HCT116 (cell line): ENCODE data around the gene BCAS4. TPM values are rescaled to one million over a fixed set of nuclear protein-coding genes. Genes with fewer than 3 reads are reported as not detected.

ENCODE experiments used
- ATAC-seq: fragments of 200-7000 bp; cut with Tn5 transposase; 2 replicates; pipeline ENCODE4 v1.9.1; 2020; ENCODE audit warnings: mild to moderate bottlenecking, moderate library complexity
- BruUV-seq: library from RNA; stranded (reverse); fragments of 400-500 nt; replicated peaks from 2 replicates; lab custom pipeline; 2021; lab: Mats Ljungman, UMichigan
- CTCF ChIA-PET: fragments of 300-600 bp; sonication (Branson Sonifier 250); formaldehyde crosslinking; loops from one replicate; lab custom pipeline; 2021; ENCODE audit warnings: antibody characterized with exemption; lab: Charles Lee
- POLR2A ChIA-PET: fragments of 300-600, 350-600 bp; sonication (Branson Sonifier 250); formaldehyde crosslinking; loops from one replicate; lab custom pipeline; 2021; ENCODE audit warnings: antibody characterized with exemption; lab: Charles Lee
- RAD21 ChIA-PET, 2 experiments: fragments of 300-600 bp; sonication (Branson Sonifier 250); formaldehyde crosslinking; loops; one replicate each; lab custom pipeline; 2023; ENCODE audit warnings: low total read pairs in 2 of 2; ENCODE audit not compliant: uncharacterized antibody in 2 of 2, unreplicated experiment in 2 of 2, low non-redundant PET in 1 of 2; lab: Charles Lee
- DNase-seq: peaks from one replicate; pipeline ENCODE4 v3.0.0-alpha.2; 2010; ENCODE audit warnings: low read depth, low spot score
- H2AFZ ChIP-seq: fragments of 200-600 bp; shearing (Covaris generic), sonication (generic); 2 replicates; pipeline ENCODE4 v1.6.1; 2017; ENCODE audit warnings: low read depth, mixed run types, mixed read lengths, antibody characterized with exemption, low read length; ENCODE audit not compliant: poor library complexity, severe bottlenecking
- H3K27ac ChIP-seq: 2 replicates; pipeline ENCODE4 v1.5.1; 2012; ENCODE audit warnings: low read depth, low read length
- H3K27me3 ChIP-seq: fragments of 200-600 bp; sonication (generic); 2 replicates; pipeline ENCODE4 v1.6.1; 2016; ENCODE audit warnings: mixed run types, low read length, mixed read lengths; ENCODE audit not compliant: insufficient read depth
- H3K36me3 ChIP-seq, 2 experiments: fragments of 200-500 bp in 1 of 2; fragments of 200-600 bp in 1 of 2; sonication (Bioruptor generic) in 1 of 2; sonication (generic) in 1 of 2; 2 replicates each; pipeline versions ENCODE4 v1.5.1 to v1.6.1; 2014 to 2016; ENCODE audit warnings: low read length in 2 of 2, inconsistent platforms in 1 of 2, mixed read lengths in 1 of 2, mixed run types in 1 of 2; ENCODE audit not compliant: insufficient read depth in 2 of 2, control insufficient read depth in 1 of 2
- H3K4me1 ChIP-seq, 2 experiments: fragments of 200-600 bp in 1 of 2; sonication (generic) in 1 of 2; 2 replicates each; pipeline versions ENCODE4 v1.5.1 to v1.6.1; 2012 to 2017; ENCODE audit warnings: low read length in 2 of 2, inconsistent platforms in 1 of 2, mild to moderate bottlenecking in 1 of 2, mixed read lengths in 1 of 2, mixed run types in 1 of 2, moderate library complexity in 1 of 2; ENCODE audit not compliant: insufficient read depth in 2 of 2, control insufficient read depth in 1 of 2
- H3K4me2 ChIP-seq: fragments of 200-600 bp; sonication (generic); 2 replicates; pipeline ENCODE4 v1.6.1; 2017; ENCODE audit warnings: mixed run types, low read length, mixed read lengths
- H3K4me3 ChIP-seq, 2 experiments: fragments of 200-600 bp in 1 of 2; sonication (generic) in 1 of 2; replicated peaks in 1 of 2; 2 replicates each; pipeline ENCODE4 v1.5.1; 2011 to 2016; ENCODE audit warnings: low read length in 2 of 2, control low read depth in 1 of 2, low read depth in 1 of 2, mild to moderate bottlenecking in 1 of 2, mixed read lengths in 1 of 2, mixed run types in 1 of 2
- H3K79me2 ChIP-seq: fragments of 200-600 bp; sonication (generic); 2 replicates; pipeline ENCODE4 v1.6.1; 2017; ENCODE audit warnings: mild to moderate bottlenecking, mixed run types, low read length, moderate library complexity, mixed read lengths; ENCODE audit not compliant: insufficient read depth
- H3K9ac ChIP-seq: fragments of 200-600 bp; sonication (generic); 2 replicates; pipeline ENCODE4 v1.6.1; 2016; ENCODE audit warnings: low read length, mixed read lengths
- H3K9me2 ChIP-seq: fragments of 200-600 bp; sonication (generic), shearing (Covaris generic); 2 replicates; pipeline ENCODE4 v1.6.1; 2017; ENCODE audit warnings: mixed run types, mild to moderate bottlenecking, moderate library complexity; ENCODE audit not compliant: insufficient read depth
- H3K9me3 ChIP-seq, 2 experiments: fragments of 200-500 bp in 1 of 2; fragments of 200-600 bp in 1 of 2; sonication (Bioruptor generic) in 1 of 2; sonication (generic) in 1 of 2; 2 replicates each; pipeline ENCODE4 v1.6.1; 2014 to 2017; ENCODE audit warnings: low read length in 2 of 2, mixed read lengths in 2 of 2, inconsistent platforms in 1 of 2, low read depth in 1 of 2, mild to moderate bottlenecking in 1 of 2, mixed run types in 1 of 2, moderate library complexity in 1 of 2; ENCODE audit not compliant: control insufficient read depth in 1 of 2, insufficient read depth in 1 of 2
- H4K20me1 ChIP-seq: fragments of 200-600 bp; sonication (generic), shearing (Covaris generic); 2 replicates; pipeline ENCODE4 v1.6.1; 2017; ENCODE audit warnings: mixed run types, mild to moderate bottlenecking, moderate library complexity; ENCODE audit not compliant: insufficient read depth
- ATF3 ChIP-seq: IDR thresholded peaks from 2 replicates; pipeline ENCODE4 v1.6.1; 2012
- CBX3 ChIP-seq: IDR thresholded peaks from 2 replicates; pipeline ENCODE4 v1.6.1; 2012; ENCODE audit warnings: low read depth
- CTCF ChIP-seq, 3 experiments: fragments of 200-600 bp in 1 of 3; sonication (generic) in 1 of 3; IDR thresholded peaks in 2 of 3; conservative IDR thresholded peaks in 1 of 3; 2 replicates each; pipeline ENCODE4 v1.5.1; 2012 to 2017; ENCODE audit warnings: low read depth in 2 of 3, low read length in 2 of 3, antibody characterized with exemption in 1 of 3, borderline replicate concordance in 1 of 3, control low read depth in 1 of 3, mild to moderate bottlenecking in 1 of 3, mixed read lengths in 1 of 3, mixed run types in 1 of 3, moderate library complexity in 1 of 3; ENCODE audit not compliant: insufficient read depth in 1 of 3
- ELF1 ChIP-seq: IDR thresholded peaks from 2 replicates; pipeline ENCODE4 v1.6.1; 2012; ENCODE audit warnings: low read depth, borderline replicate concordance
- EZH2 ChIP-seq: fragments of 200-600 bp; sonication (generic); IDR thresholded peaks from 2 replicates; pipeline ENCODE4 v1.6.1; 2017; ENCODE audit warnings: antibody characterized with exemption, mixed run types
- EZH2phosphoT487 ChIP-seq: fragments of 200-600 bp; IDR thresholded peaks from 2 replicates; pipeline ENCODE4 v1.6.1; 2018; ENCODE audit warnings: antibody characterized with exemption, borderline replicate concordance
- FOSL1 ChIP-seq: IDR thresholded peaks from 2 replicates; pipeline ENCODE4 v1.6.1; 2012; ENCODE audit warnings: low read depth
- JUND ChIP-seq: IDR thresholded peaks from 2 replicates; pipeline ENCODE4 v1.6.1; 2012
- POLR2A ChIP-seq: IDR thresholded peaks from 2 replicates; pipeline ENCODE4 v1.7.0; 2011; ENCODE audit warnings: borderline replicate concordance; ENCODE audit not compliant: insufficient read depth, insufficient read length; ENCODE audit errors: extremely low read depth
- POLR2AphosphoS5 ChIP-seq: IDR thresholded peaks from 2 replicates; pipeline ENCODE4 v1.6.1; 2011; ENCODE audit warnings: mild to moderate bottlenecking, low read depth, low read length, moderate library complexity
- RAD21 ChIP-seq: IDR thresholded peaks from 2 replicates; pipeline ENCODE4 v1.6.1; 2012; ENCODE audit warnings: low read depth, mild to moderate bottlenecking
- REST ChIP-seq: IDR thresholded peaks from 2 replicates; pipeline ENCODE4 v1.6.1; 2012; ENCODE audit warnings: low read depth
- SIN3A ChIP-seq: IDR thresholded peaks from 2 replicates; pipeline ENCODE4 v1.6.1; 2012; ENCODE audit warnings: low read depth
- SP1 ChIP-seq: IDR thresholded peaks from 2 replicates; pipeline ENCODE4 v1.6.1; 2012; ENCODE audit warnings: low read depth
- SRF ChIP-seq: IDR thresholded peaks from 2 replicates; pipeline ENCODE4 v1.6.1; 2012; ENCODE audit warnings: low read depth
- TCF7L2 ChIP-seq: IDR thresholded peaks from 2 replicates; pipeline ENCODE4 v1.7.0; 2011; ENCODE audit warnings: borderline replicate concordance, inconsistent platforms; ENCODE audit not compliant: insufficient read depth, insufficient read length; ENCODE audit errors: extremely low read depth
- YY1 ChIP-seq: IDR thresholded peaks from 2 replicates; pipeline ENCODE4 v1.6.1; 2011; ENCODE audit warnings: low read length, low read depth, moderate library complexity, mild to moderate bottlenecking; ENCODE audit not compliant: insufficient replicate concordance; ENCODE audit errors: extremely low read depth
- ZBTB33 ChIP-seq: IDR thresholded peaks from 2 replicates; pipeline ENCODE4 v1.6.1; 2011; ENCODE audit warnings: mild to moderate bottlenecking, low read length, moderate library complexity; ENCODE audit not compliant: insufficient replicate concordance; ENCODE audit errors: extremely low read depth
- ZFX ChIP-seq: fragments of 450-650 bp; IDR thresholded peaks from 2 replicates; pipeline ENCODE4 v1.6.1; 2017
- ZNF274 ChIP-seq: fragments of 200-500 bp; sonication (Bioruptor generic); IDR thresholded peaks from 2 replicates; pipeline ENCODE4 v1.6.1; 2014; ENCODE audit warnings: mild to moderate bottlenecking, low read depth, low read length, inconsistent platforms
- intact Hi-C: fragments of 100-400 bp; cut with micrococcal nuclease; formaldehyde crosslinking; loops from 2 replicates; pipeline ENCODE4 v1.10.0; 2022
- total RNA-seq: library from RNA; stranded (reverse); gene quantifications from one replicate; pipeline ENCODE4 v1.2.1, GENCODE V29; 2021; ENCODE audit not compliant: unreplicated experiment

The BCAS4 gene
- total RNA-seq, 1 experiment from 2014 or later: 18.9 TPM

GRCh38 chr20:50820515-50821256 is 25.8 kb downstream of the BCAS4 start:
- Histone ChIP-seq H3K27me3 (no peaks in the 10 kb centered on the region), H3K9me3 (no peaks in the 10 kb centered on the region), H3K36me3 (no peaks in the 10 kb centered on the region), H4K20me1 (no peaks in the 10 kb centered on the region), H3K9me2 (no peaks in the 10 kb centered on the region), H3K4me3 (no peak overlapping the region), H3K79me2 (no peaks in the 10 kb centered on the region), H3K27ac (no peak overlapping the region), H3K9ac (no peak overlapping the region), H3K4me1 (peaks cover 11 to 17% of the 10 kb centered on the region in 2 experiments; a peak in 3 of 4 replicates), H3K4me2 (no peak overlapping the region), H2AFZ (no peak overlapping the region)
- RAD21 ChIA-PET: no interaction called here
- no peak for ATAC-seq
- intact Hi-C loops: no loop called here
- DNase-seq: no peak
- POLR2A ChIA-PET: interaction anchor here (1.1 kb wide), 1 partner anchor 111 kb away, joined by 3 read pairs; the partner anchor contains the start of gene ADNP
- CTCF ChIA-PET: interaction anchor here (1.4 kb wide), 1 partner anchor 33 kb away, joined by 3 read pairs; no protein-coding TSS in a partner anchor
- TF ChIP-seq YY1 (no peak), SRF (no peak), SIN3A (no peak), SP1 (no peak), CBX3 (no peak), RAD21 (no peak), REST (no peak), ZFX (no peak), ATF3 (no peak), TCF7L2 (no peak), ZNF274 (no peak), FOSL1 (no peak), POLR2AphosphoS5 (no peak), EZH2phosphoT487 (no peak), ZBTB33 (no peak), JUND (no peak), EZH2 (no peak), ELF1 (no peak), CTCF (IDR thresholded peaks at IDR 0.05 in 2 of 3, conservative IDR thresholded peaks at IDR 0.05 in 1 of 3; ENCODE audit: borderline replicate concordance in 1 of 3, insufficient read depth in 1 of 3, low read depth in 2 of 3, low read length in 2 of 3) (no peak), POLR2A (no peak)
- no TSS peak for BruUV-seq
